Large intestine (tissue), 3 donors: ENCODE results near the gene FAM184A. TPM values are rescaled to one million over a fixed set of nuclear protein-coding genes. Genes with fewer than 3 reads are reported as not detected.

Experiments
- DNase-seq, 2 donors: peaks; one replicate each; pipeline versions ENCODE4 v3.0.0 to v3.0.0-alpha.2; 2013
- H3K27ac ChIP-seq: one replicate; pipeline ENCODE4 v1.5.1; 2013; ENCODE audit warnings: low read length
- H3K27me3 ChIP-seq: 2 replicates; pipeline ENCODE4 v1.6.1; 2013; ENCODE audit warnings: low read length; ENCODE audit not compliant: control insufficient read depth, insufficient read depth
- H3K36me3 ChIP-seq: 2 replicates; pipeline ENCODE4 v1.6.1; 2013; ENCODE audit warnings: low read length; ENCODE audit not compliant: control insufficient read depth, insufficient read depth
- H3K4me1 ChIP-seq: one replicate; pipeline ENCODE4 v1.6.1; 2013; ENCODE audit warnings: low read length; ENCODE audit not compliant: control insufficient read depth, insufficient read depth
- H3K4me3 ChIP-seq: one replicate; pipeline ENCODE4 v1.5.1; 2013; ENCODE audit warnings: low read length
- H3K9me3 ChIP-seq: one replicate; pipeline ENCODE4 v1.6.1; 2013; ENCODE audit warnings: mild to moderate bottlenecking, low read depth, low read length, moderate library complexity; ENCODE audit not compliant: control insufficient read depth
- WGBS: methylation state at CpG from one replicate; pipeline ENCODE4 v1.1.5; 2013; ENCODE audit warnings: low lambda C conversion rate; ENCODE audit not compliant: insufficient coverage; 5-methylcytosine and 5-hydroxymethylcytosine counted together
- polyA plus RNA-seq: library from polyadenylated mRNA; unstranded; fragments of 120-200 nt; gene quantifications from one replicate; pipeline ENCODE4 v1.2.1, GENCODE V29; 2013

The FAM184A gene
- polyA plus RNA-seq, 1 donor: 13.8 TPM

GRCh38 chr6:118993358-118993757, 85.1 kb downstream of the FAM184A start:
- Histone ChIP-seq H3K27ac (no peak overlapping the region), H3K36me3 (no peaks in the 10 kb centered on the region), H3K4me3 (no peak overlapping the region), H3K9me3 (no peaks in the 10 kb centered on the region), H3K27me3 (no peaks in the 10 kb centered on the region), H3K4me1 (peaks cover 1% of the 10 kb centered on the region)
- WGBS: no CpG with 5 or more reads among the region's 1 CpG
- no peak for DNase-seq

- no CpG with 5 or more reads among the region's 4 CpGs for WGBS
- Histone ChIP-seq H3K27ac (no peak overlapping the region), H3K9me3 (no peaks in the 10 kb centered on the region), H3K36me3 (no peaks in the 10 kb centered on the region), H3K4me3 (no peak overlapping the region), H3K27me3 (no peaks in the 10 kb centered on the region), H3K4me1 (no peaks in the 10 kb centered on the region)
- DNase-seq: no peak
These were observed 86.2 kb downstream of the FAM184A start for GRCh38 chr6:118992186-118992795.

DNA sequence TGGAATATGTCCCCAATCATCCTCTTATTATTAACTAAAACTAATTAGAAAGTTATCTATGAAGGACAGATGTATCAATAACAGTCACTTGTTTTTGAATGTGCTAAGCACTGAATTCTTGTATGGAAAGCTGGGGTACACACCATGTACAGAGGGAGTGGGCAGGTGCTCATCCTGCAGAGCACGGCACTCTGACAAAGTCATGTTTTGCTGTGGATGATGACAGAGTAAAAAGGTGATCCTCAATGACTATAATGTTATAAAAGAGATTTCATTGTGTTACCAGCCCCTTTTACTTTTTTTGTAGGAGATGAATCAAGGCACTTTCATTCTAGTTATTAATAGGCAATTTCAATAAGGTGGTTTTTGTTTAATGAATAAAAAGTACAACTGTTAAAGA, 92.2 kb downstream of the FAM184A start:
- H3K27me3 ChIP-seq: no peaks in the 10 kb centered on the region
- H3K36me3 ChIP-seq: no peaks in the 10 kb centered on the region
- no peak overlapping the region for H3K27ac ChIP-seq
- DNase-seq: no peak
- WGBS: no CpG with 5 or more reads among the region's 1 CpG
- no peak overlapping the region for H3K4me3 ChIP-seq
- no peaks in the 10 kb centered on the region for H3K4me1 ChIP-seq
- no peaks in the 10 kb centered on the region for H3K9me3 ChIP-seq

DNA sequence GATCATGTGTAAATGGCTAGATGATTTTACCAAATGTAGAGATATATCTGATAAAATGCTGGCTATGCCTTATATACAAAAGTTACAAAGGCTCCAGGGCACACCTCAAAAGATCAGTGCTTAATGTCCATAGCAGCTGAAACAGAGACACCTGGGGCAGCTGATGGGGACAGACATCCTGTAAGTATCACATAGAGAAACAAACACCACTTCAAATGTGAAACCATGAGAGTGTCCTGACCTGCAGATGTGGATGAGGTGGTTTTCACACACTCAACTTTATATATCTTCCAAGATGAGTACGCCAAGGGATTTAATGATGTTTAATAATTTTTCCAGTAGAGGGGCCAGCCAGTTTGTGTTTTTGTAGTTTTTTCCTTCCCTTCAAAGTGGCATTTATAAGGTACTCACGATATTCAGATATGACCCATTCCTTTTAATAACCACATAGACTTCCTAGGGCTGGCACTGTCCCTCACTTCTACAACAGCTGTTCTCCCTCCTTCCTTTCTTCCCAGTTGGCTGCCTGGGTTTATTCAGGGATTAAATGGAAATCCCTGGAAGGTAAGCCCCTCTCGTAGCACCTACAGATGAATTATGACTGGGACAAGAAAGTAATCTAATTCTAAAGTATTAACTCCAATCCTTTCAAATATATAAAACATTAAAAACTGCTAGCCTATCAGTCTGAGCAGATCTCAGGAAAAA, 93.2 kb downstream of the FAM184A start:
- H3K9me3 ChIP-seq: no peaks in the 10 kb centered on the region
- no peaks in the 10 kb centered on the region for H3K27me3 ChIP-seq
- no peaks in the 10 kb centered on the region for H3K36me3 ChIP-seq
- no peak for DNase-seq
- H3K27ac ChIP-seq: no peak overlapping the region
- WGBS: no CpG with 5 or more reads among the region's 3 CpGs
- H3K4me1 ChIP-seq: no peaks in the 10 kb centered on the region
- H3K4me3 ChIP-seq: no peak overlapping the region

GRCh38 chr6:118984342-118984741, 94.1 kb downstream of the FAM184A start:
- Histone ChIP-seq H3K36me3 (no peaks in the 10 kb centered on the region), H3K27me3 (no peaks in the 10 kb centered on the region), H3K4me1 (no peaks in the 10 kb centered on the region), H3K27ac (no peak overlapping the region), H3K4me3 (no peak overlapping the region), H3K9me3 (no peaks in the 10 kb centered on the region)
- WGBS: 100% methylated on average over 1 of the region's 2 CpGs
- DNase-seq: no peak

DNA sequence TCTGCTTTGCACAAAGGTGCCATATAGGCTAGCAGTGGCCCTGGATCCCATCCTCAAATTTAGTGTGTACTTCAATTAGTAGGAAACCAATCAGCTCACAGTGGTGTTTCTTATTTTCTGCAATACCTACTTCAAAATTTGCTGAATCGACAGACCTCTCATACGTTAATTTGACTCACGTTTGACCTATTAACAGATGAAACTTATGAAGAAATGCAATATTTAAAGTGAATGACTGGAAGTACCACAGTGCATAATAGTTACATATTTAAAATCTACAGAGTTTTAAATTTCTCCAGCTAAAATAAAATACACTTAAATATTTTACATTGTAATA, 95.9 kb downstream of the FAM184A start:
- H3K9me3 ChIP-seq: no peaks in the 10 kb centered on the region
- no peaks in the 10 kb centered on the region for H3K4me1 ChIP-seq
- no peak for DNase-seq
- H3K36me3 ChIP-seq: no peaks in the 10 kb centered on the region
- H3K4me3 ChIP-seq: no peak overlapping the region
- no peak overlapping the region for H3K27ac ChIP-seq
- no peaks in the 10 kb centered on the region for H3K27me3 ChIP-seq
- no CpG with 5 or more reads among the region's 3 CpGs for WGBS

GRCh38 chr6:118981884-118982574, 96.4 kb downstream of the FAM184A start:
- Histone ChIP-seq H3K36me3 (no peaks in the 10 kb centered on the region), H3K27ac (no peak overlapping the region), H3K9me3 (no peaks in the 10 kb centered on the region), H3K4me1 (no peaks in the 10 kb centered on the region), H3K4me3 (no peak overlapping the region), H3K27me3 (no peaks in the 10 kb centered on the region)
- 94% methylated on average over 3 of the region's 6 CpGs for WGBS
- DNase-seq: peak in 1 of 2 donors; percentile 57

DNA sequence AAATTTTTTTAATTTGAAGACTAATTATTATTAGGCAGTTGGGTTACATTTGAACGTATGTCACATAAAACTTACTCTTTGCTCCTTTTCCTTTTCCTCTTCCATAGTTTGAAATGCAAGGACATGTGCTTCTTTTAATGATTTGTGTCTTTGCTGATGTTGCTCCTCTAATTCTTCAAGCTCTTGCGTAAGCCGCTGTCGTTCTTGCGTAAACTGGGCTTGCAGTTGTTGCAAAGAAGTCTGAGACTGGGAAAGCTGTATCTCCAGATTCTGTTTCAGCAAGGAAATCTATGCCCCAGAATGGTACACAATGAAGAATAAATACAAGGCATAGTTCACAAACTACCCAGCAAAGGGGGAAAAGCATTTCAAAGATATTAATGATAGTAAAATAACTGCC, 98.4 kb downstream of the FAM184A start:
- no peaks in the 10 kb centered on the region for H3K4me1 ChIP-seq
- H3K27ac ChIP-seq: no peak overlapping the region
- H3K9me3 ChIP-seq: no peaks in the 10 kb centered on the region
- whole genome bisulfite sequencing: no CpG with 5 or more reads among the region's 5 CpGs
- H3K4me3 ChIP-seq: no peak overlapping the region
- peak; percentile 65 to 78 for DNase-seq
- H3K27me3 ChIP-seq: no peaks in the 10 kb centered on the region
- H3K36me3 ChIP-seq: no peaks in the 10 kb centered on the region

DNA sequence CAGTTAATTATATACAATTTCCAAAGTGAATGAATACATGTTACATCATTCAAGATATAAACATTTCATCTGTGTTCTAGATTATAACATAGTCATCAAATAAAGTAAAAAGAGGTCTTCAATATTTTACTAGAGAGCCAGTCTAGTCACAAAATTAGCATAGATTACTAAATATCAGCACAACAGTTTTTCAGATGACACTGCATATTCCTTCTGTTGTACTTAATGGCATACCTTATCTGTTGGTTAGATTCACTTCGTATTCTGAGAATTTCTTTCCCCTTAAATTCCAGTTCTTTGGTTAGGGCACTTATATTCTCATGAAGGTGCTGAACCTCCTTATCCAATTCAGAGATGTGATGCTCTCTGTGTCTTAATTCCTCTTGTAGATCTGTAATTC, 103.7 kb downstream of the FAM184A start:
- no peak overlapping the region for H3K27ac ChIP-seq
- no peak overlapping the region for H3K4me3 ChIP-seq
- no peaks in the 10 kb centered on the region for H3K9me3 ChIP-seq
- no peaks in the 10 kb centered on the region for H3K4me1 ChIP-seq
- no peaks in the 10 kb centered on the region for H3K27me3 ChIP-seq
- no peaks in the 10 kb centered on the region for H3K36me3 ChIP-seq
- 67% methylated on average over 1 of the region's 1 CpG for WGBS
- no peak for DNase-seq

GRCh38 chr6:118971682-118972081, 106.8 kb downstream of the FAM184A start:
- no peak for DNase-seq
- peaks cover 4% of the 10 kb centered on the region for H3K4me1 ChIP-seq
- no CpG with 5 or more reads among the region's 1 CpG for WGBS
- no peak overlapping the region for H3K4me3 ChIP-seq
- no peak overlapping the region for H3K27ac ChIP-seq
- no peaks in the 10 kb centered on the region for H3K27me3 ChIP-seq
- no peaks in the 10 kb centered on the region for H3K9me3 ChIP-seq
- no peaks in the 10 kb centered on the region for H3K36me3 ChIP-seq
